Lower leg skin (tissue), 3 donors: ENCODE results near the gene ETNK2.

Experiments used
- POLR2A ChIP-seq, 2 donors: fragments of 450-650 bp; IDR thresholded peaks; one replicate each; pipeline ENCODE4 v1.6.1; 2016 to 2017; ENCODE audit warnings: antibody characterized with exemption in 2 of 2, mild to moderate bottlenecking in 1 of 2, moderate library complexity in 1 of 2
- TF ChIP-seq, protein P1 (sequence below), 3 donors: fragments of 450-650 bp; IDR thresholded peaks; one replicate each; pipeline ENCODE4 v1.5.1; 2016; ENCODE audit warnings: antibody characterized with exemption in 3 of 3, mild to moderate bottlenecking in 3 of 3, moderate library complexity in 2 of 3

DNA sequence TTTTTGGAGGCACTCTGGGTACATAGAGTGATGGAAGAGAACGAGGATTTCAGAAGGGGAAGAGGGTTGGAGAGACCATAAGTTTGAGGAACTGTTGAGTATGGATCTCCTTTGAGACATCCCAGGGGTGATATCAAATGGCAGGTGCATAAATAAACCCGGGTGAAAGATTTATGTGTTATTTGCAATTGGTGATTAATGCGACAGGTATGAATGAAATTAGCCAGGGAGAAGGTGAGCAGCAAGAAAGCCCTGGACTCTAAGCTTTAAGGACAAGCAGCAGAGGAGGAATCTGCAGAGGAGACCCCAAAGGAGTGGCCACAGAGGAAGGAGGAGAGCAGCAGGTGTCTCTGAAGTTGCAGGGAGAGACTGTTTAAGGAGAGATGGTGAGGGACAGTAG lies 23.1 kb upstream of the ETNK2 start:
- TF ChIP-seq, protein P1, sequence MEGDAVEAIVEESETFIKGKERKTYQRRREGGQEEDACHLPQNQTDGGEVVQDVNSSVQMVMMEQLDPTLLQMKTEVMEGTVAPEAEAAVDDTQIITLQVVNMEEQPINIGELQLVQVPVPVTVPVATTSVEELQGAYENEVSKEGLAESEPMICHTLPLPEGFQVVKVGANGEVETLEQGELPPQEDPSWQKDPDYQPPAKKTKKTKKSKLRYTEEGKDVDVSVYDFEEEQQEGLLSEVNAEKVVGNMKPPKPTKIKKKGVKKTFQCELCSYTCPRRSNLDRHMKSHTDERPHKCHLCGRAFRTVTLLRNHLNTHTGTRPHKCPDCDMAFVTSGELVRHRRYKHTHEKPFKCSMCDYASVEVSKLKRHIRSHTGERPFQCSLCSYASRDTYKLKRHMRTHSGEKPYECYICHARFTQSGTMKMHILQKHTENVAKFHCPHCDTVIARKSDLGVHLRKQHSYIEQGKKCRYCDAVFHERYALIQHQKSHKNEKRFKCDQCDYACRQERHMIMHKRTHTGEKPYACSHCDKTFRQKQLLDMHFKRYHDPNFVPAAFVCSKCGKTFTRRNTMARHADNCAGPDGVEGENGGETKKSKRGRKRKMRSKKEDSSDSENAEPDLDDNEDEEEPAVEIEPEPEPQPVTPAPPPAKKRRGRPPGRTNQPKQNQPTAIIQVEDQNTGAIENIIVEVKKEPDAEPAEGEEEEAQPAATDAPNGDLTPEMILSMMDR (IDR thresholded peaks at IDR 0.05) = no peak
- TF ChIP-seq POLR2A (IDR thresholded peaks at IDR 0.05) = no peak
